ENCODE measurements around the gene MCF2L.

Gene MCF2L

GRCh38 chr13:113031465-113031864 lies 62.5 kb downstream of the MCF2L start:
- no peak for DNase-seq (ENCODE audit: low read depth in 2 of 2)

GRCh38 chr13:113032291-113032690 lies 63.3 kb downstream of the MCF2L start:
- DNase-seq (ENCODE audit: low read depth in 2 of 2), result no peak

- DNase-seq (ENCODE audit: low read depth in 2 of 2), result no peak
These were observed 64.2 kb downstream of the MCF2L start for GRCh38 chr13:113033054-113033850.

GRCh38 chr13:113034451-113035212 lies 65.6 kb downstream of the MCF2L start:
- no peak for DNase-seq (ENCODE audit: low read depth in 2 of 2)

- DNase-seq (ENCODE audit: low read depth in 2 of 2), result no peak
These were observed 66.3 kb downstream of the MCF2L start for GRCh38 chr13:113035213-113035800.

GRCh38 chr13:113036401-113036800 lies 67.4 kb downstream of the MCF2L start:
- DNase-seq (ENCODE audit: low read depth in 2 of 2), result no peak

GRCh38 chr13:113040031-113040430 lies 71.0 kb downstream of the MCF2L start:
- no peak for DNase-seq (ENCODE audit: low read depth in 2 of 2)

GRCh38 chr13:113040597-113041292 lies 71.7 kb downstream of the MCF2L start:
- no peak for DNase-seq (ENCODE audit: low read depth in 2 of 2)

GRCh38 chr13:113041293-113041690 lies 72.3 kb downstream of the MCF2L start:
- DNase-seq (ENCODE audit: low read depth in 2 of 2), result no peak

GRCh38 chr13:113041896-113042295 lies 72.9 kb downstream of the MCF2L start:
- no peak for DNase-seq (ENCODE audit: low read depth in 2 of 2)

- DNase-seq (ENCODE audit: low read depth in 2 of 2), result no peak
These were observed 73.4 kb downstream of the MCF2L start for GRCh38 chr13:113042456-113042855.

- no peak for DNase-seq (ENCODE audit: low read depth in 2 of 2)
These were observed 74.1 kb downstream of the MCF2L start for GRCh38 chr13:113043001-113043630.

GRCh38 chr13:113043931-113044330 lies 74.9 kb downstream of the MCF2L start:
- no peak for DNase-seq (ENCODE audit: low read depth in 2 of 2)

- DNase-seq (ENCODE audit: low read depth in 2 of 2), result no peak
These were observed 75.5 kb downstream of the MCF2L start for GRCh38 chr13:113044391-113045114.

- DNase-seq (ENCODE audit: low read depth in 2 of 2), result no peak
These were observed 76.5 kb downstream of the MCF2L start for GRCh38 chr13:113045251-113046127.

- DNase-seq (ENCODE audit: low read depth in 2 of 2), result no peak
These were observed 77.3 kb downstream of the MCF2L start for GRCh38 chr13:113046128-113046882.

GRCh38 chr13:113046883-113047244 lies 77.8 kb downstream of the MCF2L start:
- DNase-seq (ENCODE audit: low read depth in 2 of 2), result no peak

GRCh38 chr13:113047587-113047986 lies 78.6 kb downstream of the MCF2L start:
- DNase-seq (ENCODE audit: low read depth in 2 of 2), result no peak

- DNase-seq (ENCODE audit: low read depth in 2 of 2), result no peak
These were observed 79.8 kb downstream of the MCF2L start for GRCh38 chr13:113048766-113049165.

Data from stimulated activated CD8-positive, alpha-beta memory T cell treated with anti-CD3 and anti-CD28 coated beads, Interleukin-2, amount 100 ng/mL, for 1 hour (primary cell).